Hepatic stellate cell (primary cell): ENCODE data around the gene TNIP3.

ENCODE experiments used
- DNase-seq: peaks from one replicate; pipeline ENCODE4 v3.0.0; 2011; ENCODE audit warnings: low spot score

TNIP3 gene

GRCh38 chr4:121138039-121138825, 25.9 kb downstream of the TNIP3 start:
- DNase-seq, result no peak

DNA sequence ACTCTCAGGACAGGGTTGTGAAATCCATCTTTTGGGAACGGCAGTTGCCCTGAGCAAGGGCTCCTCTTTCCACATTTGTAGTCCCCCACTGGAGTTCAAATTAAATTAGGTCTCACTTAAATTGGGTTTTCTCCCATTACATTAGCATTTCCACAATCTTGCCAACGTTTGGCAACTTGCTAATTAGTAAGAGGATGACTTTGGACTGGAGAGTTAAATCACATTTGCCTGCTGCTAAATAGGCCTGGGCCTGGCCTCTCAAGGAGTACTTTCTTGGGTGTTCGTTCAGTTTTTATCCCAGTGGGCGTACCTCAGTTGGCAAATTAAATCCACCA, 33.8 kb downstream of the TNIP3 start:
- no peak for DNase-seq

DNA sequence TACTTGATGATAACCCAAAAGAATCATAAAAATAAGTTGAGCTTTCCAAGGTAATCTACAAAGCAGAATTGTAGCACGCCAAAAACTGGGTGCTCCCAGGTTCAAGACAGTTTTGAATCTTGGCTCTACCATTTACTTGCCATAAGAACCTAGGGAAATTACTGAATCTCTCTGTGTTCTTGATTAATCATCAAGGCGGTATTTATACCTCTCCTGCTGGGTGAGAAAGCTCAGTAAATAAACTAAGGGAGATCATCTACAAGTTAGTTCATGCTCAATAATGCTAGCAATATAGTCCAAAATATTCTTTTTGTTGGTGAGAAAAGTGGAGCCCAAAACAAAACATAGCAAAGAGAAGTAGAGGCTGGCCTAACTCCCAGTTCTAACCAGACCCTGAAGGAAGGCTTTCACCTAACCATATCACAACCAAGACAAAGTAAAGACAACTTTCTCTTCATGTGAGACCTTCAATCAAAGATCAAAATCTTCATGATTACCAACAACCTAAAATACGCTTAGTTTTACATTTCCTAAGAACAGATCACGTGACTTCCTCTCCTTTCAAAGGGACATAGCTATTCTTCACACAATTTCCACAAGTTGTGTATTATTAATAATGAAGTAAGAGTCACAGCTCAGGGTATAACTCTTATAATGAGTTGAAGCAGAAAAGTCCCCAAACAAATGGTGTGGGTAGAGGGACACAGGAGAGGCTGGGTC, 34.4 kb downstream of the TNIP3 start:
- no peak for DNase-seq

GRCh38 chr4:121127100-121127499, 37.0 kb downstream of the TNIP3 start:
- DNase-seq, result no peak

DNA sequence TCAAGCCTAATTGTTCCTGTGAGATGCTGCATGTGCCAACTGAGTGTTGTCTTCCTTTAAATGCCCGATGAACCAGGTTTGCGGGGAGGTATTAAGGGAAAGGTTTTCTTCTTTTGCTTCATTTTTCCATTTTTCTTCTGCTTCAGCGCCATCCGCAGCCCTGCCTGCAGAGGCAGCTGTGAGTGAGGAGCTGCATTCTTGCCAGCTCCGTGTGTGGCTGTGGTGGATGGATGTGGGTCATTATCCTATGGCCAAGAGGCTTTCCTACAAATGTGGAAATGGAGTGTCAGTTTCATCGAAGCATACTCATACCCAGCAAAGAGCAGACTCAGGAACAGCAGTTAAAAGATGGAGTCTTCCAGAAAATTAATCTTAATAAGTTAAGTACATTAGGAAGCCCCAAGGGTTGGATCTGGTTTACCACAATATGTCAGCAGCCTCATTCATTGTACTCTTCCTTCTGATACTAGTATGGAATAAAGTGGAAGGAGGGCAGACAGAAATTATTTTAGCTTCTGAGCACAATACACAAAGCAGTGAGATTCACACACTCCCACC, 37.6 kb downstream of the TNIP3 start:
- no peak for DNase-seq

- no peak for DNase-seq
Measured at GRCh38 chr4:121125498-121125885, 38.6 kb downstream of the TNIP3 start.

GRCh38 chr4:121122661-121123060, 41.5 kb downstream of the TNIP3 start:
- no peak for DNase-seq

GRCh38 chr4:121119715-121120114, 44.4 kb downstream of the TNIP3 start:
- no peak for DNase-seq

DNA sequence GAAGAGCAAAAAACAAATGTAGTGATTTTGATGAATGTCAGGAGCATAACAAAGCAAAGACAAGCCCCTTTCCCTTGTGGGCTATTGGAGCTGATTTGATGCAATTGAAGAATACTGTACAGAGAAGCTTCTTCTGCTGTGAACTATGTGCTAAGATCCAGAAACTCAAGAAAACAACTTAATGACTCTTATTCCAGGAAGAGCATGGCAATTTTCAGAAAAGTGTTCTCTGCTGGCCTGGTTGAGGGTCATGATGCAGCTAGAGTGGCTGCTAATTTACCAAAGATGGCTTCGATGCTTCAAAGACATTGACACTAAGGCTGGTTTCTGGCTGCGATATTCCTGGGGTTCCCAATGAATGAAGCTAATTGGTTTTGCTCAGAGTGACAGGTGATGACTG, 45.8 kb downstream of the TNIP3 start:
- DNase-seq, result no peak

GRCh38 chr4:121114756-121115155, 49.4 kb downstream of the TNIP3 start:
- no peak for DNase-seq

DNA sequence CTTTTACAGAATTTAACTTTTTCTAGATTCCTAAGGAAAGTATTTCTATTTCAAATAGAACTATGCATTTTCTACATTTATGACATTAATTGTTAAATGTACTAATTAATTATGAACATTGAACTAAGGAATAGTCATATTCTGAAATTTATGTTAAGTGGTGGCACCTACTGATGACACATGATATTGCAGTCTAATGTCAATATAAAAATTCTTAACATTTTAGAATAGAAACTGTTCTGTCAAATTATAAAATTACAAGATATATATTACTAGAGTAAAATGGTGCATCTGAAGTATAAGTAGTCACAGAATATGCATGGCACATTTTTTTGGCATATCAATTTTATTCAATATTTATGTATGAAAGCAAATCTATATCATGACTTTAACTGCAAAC, 51.6 kb downstream of the TNIP3 start:
- no peak for DNase-seq

- no peak for DNase-seq
Measured at GRCh38 chr4:121108557-121108956, 55.6 kb downstream of the TNIP3 start.

- no peak for DNase-seq
Measured at GRCh38 chr4:121107507-121107906, 56.6 kb downstream of the TNIP3 start.

- DNase-seq, result no peak
Measured at GRCh38 chr4:121100093-121100775, 63.9 kb downstream of the TNIP3 start.

DNA sequence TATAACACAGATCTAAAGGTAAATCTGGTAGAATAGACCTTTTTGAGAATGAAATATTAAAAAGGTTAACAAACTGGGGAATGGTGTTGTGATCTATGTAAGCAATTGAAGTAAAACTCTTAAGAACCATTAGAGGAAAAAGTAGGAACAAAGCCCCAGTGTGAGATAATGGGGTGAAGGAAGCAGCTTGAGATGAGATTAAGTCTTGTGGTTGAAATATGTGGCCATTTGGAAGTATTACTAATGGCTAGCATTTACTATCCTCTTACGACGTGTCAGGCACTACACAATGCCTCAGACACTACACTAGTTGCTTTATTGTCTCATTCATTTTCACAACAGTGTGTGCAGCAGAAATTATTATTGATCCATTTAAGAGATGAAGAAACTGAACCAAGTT, 65.9 kb downstream of the TNIP3 start:
- no peak for DNase-seq

GRCh38 chr4:121096629-121097028, 67.5 kb downstream of the TNIP3 start:
- peak; percentile 17 for DNase-seq

- DNase-seq, result no peak
Measured at GRCh38 chr4:121096191-121096590, 67.9 kb downstream of the TNIP3 start.

- no peak for DNase-seq
Measured at GRCh38 chr4:121094297-121094966, 69.7 kb downstream of the TNIP3 start.

DNA sequence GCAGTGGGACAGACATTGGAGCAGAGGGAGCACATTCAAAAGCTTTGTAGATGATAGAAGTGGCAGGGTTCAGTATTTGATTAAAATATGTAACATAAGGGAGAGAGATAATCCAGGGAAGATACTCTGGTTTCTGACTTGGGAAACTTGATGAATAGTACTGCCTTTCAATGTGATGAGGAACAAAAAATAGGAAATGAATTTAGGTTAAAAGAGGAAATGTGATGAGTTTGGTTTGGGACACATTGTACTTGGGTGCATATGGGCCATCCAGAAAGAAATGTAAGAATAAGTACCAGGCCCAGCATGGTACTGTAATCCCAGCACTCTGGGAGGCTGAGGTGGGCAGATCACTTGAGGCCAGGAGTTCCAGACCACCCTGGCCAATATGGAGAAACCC, 70.9 kb downstream of the TNIP3 start:
- DNase-seq, result no peak

- DNase-seq, result no peak
Measured at GRCh38 chr4:121091941-121092340, 72.2 kb downstream of the TNIP3 start.

- no peak for DNase-seq
Measured at GRCh38 chr4:121088867-121089266, 75.3 kb downstream of the TNIP3 start.
